Globus pallidus (tissue), 1 donor: Measurements from ENCODE around the gene RBMS2.

Experiments
- DNase-seq: peaks from one replicate; pipeline ENCODE4 v3.0.0-alpha.2; 2015; ENCODE audit warnings: low spot score

Gene RBMS2

GRCh38 chr12:56581418-56582145 is 60.0 kb downstream of the RBMS2 start:
- no peak for DNase-seq

GRCh38 chr12:56585098-56585497 is 63.5 kb downstream of the RBMS2 start:
- DNase-seq, result no peak

DNA sequence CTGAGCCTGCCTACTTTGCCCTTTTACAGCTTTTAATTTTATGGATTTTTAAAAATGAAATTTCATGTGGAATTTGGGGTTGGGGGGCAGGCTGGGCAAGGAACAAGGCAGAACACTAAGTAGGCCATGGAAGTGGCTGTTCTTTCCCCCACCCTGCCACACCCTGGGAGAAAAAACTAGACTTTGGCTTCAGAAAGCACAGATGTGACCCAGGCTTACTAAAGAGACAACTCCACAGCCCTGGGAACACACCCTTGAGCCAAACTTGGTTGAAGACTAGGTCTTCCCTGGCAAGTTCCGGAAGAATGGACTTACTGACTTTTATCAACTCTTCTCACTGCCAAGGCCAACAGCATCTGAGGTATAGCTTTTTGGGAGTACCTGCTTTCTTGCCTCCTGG is 68.2 kb downstream of the RBMS2 start:
- no peak for DNase-seq

GRCh38 chr12:56590237-56590830 is 68.7 kb downstream of the RBMS2 start:
- DNase-seq, result no peak

DNA sequence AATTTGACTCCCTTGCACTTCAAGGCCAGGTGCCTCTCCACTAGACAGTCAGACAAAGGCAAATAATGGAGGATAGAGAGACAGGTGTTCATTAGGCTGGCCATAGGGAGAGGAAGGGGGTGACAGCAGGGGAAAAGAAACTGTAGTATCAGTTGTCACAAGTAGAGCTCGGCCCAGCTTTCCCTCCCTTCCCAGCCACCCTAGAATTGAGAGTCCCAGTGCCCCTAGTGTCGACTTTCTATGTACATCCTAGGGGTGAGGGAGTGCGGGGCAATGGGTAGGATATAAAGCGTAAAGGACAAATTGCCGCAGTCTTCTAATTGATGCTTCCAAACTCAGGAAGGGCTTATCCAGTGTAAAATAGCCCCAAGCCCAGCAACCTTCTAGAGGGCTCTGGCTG is 69.5 kb downstream of the RBMS2 start:
- DNase-seq, result no peak

DNA sequence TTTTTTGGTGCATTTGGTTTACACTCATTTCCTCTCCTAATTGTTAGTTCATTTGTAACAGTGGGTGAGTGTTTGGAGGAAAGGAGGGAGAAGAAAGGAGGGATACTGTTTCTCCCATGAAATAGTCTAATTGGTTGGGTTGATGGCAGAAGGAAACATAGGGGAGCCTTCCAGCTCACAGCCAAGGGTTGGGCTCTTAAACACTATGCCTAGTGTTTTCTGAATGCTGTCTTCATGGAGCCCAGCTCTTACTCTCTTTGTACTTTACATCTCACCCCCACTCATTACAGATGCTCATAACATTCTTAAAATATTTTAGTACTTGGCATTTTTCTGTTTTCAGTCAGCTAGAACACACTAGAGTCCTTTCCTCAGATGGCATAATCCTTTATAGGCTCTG is 70.3 kb downstream of the RBMS2 start:
- DNase-seq, result no peak

- DNase-seq, result peak; percentile 41
Measured at GRCh38 chr12:56593909-56594621, 72.4 kb downstream of the RBMS2 start.

DNA sequence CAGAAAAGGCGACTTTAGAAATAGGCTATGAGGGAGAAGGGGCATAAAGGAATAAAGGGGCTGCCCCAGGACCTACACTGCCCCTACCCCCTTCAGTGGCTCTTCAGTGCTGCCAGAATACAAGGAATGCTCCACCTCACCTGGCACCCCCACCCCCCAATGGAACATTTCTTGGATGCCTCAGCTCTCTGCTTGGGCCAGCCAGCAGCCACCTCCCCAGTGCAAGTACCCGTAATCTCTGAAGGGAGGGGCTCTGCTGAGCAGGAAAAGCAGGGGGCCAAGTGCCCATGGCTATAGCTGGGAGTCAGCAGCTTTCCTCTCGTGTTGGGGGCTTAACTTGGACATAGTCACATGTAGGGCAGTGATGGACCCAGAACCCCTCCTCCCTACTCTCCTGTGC is 75.2 kb downstream of the RBMS2 start:
- DNase-seq, result no peak

DNA sequence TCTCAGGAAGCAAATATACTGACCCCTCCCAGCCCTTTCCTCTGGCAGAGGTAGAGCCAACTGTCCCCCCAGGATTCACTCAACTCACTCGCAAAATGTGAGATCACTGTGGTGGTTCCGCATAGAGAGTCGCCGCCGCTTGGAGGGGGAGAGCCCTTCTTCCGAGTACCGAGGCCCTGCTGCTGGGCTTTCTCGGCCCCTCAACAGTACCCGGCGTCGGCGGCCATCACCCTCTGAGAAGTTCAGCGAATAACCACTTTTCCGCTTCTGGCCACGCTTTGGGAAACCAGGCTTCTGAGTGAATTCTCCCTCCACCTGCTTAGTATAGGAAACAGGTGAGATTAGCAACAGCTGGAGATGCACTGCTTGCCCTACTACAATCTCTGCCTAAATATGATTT is 77.4 kb downstream of the RBMS2 start:
- no peak for DNase-seq

GRCh38 chr12:56599797-56600196 is 78.2 kb downstream of the RBMS2 start:
- no peak for DNase-seq

DNA sequence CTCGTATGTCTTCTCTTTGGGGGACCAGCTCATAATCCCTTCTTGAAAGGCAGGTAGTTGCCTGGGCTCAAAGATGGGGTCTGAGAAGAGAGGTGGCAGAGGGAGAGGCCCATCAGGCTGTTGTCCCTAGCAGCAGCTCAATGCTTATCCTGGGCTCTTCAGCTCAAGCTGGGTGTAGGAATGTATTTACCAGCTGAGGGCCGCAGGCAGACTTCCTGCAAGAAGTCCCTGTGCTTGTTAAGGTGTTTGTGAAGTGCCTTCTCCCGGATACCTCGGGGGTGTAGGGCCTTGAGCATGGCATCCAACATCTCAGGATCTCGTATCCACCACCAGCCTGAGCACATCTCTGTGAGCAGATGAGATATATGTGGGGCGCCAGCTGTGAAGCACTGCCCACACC is 79.1 kb downstream of the RBMS2 start:
- no peak for DNase-seq

GRCh38 chr12:56601503-56601902 is 79.9 kb downstream of the RBMS2 start:
- DNase-seq, result no peak

- no peak for DNase-seq
Measured at GRCh38 chr12:56602239-56602638, 80.6 kb downstream of the RBMS2 start.

GRCh38 chr12:56604355-56604754 is 82.7 kb downstream of the RBMS2 start:
- DNase-seq, result no peak

DNA sequence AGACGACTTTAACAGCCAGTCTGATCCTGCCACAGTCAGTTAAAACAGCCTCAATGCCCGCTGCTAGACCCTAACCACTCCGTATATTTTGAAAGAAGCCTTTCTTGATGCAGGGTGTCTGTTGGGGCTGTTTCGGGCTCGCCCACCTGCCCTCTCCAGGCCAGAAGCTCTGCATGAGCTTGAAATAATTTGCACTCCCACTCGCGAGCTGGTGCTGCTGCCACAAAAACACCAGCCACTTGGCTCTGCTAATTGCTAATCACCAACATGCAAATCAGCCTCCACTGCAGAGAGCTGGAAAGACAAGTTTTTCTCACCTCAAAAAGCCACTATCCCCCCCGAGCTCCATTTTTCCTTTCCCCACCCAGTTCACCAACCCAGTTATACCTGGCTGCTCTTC is 93.0 kb downstream of the RBMS2 start:
- no peak for DNase-seq

DNA sequence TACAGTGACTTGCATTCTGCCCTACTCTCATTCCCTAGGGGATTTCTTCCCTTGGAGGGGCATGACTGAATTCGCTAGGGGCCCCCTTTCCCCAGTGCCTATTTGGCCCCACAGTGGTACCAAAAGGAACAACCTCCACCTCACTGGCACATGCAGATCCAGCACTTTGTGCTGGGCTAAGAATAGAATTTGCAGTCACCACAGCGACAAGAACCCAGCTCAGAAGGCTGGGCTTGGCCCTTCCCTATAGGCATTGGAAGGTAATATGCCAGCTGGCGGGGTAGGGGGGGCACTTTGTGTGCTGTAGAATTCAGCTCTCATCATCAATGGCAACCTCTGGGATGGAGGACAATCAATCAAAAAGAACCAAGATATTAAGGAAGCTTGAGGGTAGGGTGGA is 94.6 kb downstream of the RBMS2 start:
- no peak for DNase-seq

DNA sequence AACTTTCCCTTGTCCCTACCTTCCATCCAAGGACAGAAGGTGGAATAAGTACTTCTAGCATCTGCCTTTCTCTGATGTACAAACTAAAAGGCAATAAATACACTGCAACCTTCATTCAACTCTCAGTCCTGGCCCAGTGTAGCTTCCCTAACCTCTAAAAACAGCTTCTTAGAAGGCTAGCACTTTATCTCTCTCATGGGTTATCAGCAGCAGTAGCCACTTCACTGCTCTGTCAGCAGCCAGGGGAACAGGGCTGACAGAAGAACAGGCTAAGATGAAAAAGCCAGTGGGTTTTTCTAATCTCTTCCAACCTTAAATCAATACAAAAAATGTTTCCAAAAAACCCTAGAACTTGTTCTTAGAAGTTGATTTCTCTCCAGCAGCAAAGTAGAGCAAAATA is 95.3 kb downstream of the RBMS2 start:
- no peak for DNase-seq

DNA sequence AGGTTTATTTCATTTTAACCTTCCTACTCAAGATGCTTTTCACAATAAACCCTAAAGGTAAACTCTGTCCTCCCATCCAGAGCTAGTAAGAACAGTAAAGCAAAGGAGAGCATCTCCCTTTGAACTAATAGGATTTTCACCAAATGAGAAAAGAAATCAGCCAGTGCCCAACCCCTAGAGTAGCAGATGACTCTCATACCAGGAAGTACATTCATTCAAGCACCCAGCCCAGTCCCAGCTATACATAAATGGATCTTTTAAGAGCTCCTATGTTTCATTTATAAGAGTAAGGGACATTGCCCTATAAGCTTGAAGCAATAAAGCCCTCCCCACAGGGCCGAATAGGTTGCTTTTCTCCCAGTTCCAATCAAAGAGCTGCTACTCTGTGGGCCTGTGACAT is 100.9 kb downstream of the RBMS2 start:
- DNase-seq, result no peak

DNA sequence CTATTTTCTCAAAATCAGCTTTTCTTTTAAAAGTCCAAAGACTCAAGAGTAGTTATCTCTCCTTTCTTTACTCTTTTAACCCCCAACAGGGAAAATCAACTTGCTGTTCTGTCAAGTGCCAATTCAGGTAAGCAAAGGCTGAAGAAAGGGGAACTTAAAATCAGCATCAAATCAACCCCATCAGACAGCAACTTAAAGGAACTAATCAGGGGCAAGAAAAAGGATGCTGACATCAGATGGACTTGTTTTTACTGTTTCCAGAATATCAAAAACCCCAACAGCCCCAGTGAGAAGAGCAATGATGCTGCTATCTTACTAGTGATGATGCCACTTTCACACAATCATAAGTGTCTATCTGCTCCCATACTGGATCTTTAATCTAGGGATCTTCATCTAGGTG is 105.1 kb downstream of the RBMS2 start:
- no peak for DNase-seq

- DNase-seq, result peak; percentile 64
Measured at GRCh38 chr12:56628671-56629458, 107.2 kb downstream of the RBMS2 start.

DNA sequence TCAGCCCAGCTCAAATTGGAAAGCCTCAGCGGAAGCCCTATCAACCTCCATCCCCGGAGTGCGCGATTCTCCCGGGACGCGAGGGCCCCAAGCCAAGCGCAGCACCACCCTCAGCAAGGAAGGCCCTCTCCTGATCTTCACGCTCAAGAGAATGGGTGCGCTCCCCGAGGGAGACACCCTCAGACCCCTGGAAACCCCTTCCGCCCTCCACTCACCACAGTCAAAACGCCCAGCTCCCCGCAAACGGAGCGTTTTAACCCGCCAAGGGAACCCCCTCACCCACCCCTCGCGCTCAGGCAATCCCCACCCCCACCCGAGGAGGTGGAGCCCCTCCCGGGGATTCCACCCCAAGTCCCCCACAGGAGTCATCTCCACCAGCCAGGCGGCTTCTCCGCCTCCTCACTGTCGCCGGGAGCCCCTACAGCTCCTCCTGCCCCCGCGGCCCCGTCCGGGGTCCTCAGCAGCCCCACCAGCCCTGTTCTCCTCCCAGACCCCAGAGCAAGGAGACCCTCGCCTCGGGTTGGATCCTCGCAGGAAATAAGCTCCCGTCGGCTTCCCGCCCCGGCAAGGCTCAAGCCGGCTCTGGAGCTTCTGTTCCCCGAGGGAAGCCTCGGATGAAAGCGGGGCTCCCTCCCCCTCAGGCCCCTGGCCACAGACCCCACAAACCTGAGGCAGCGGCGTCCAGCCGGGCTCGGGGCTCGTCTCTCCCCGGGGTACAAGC is 108.0 kb downstream of the RBMS2 start:
- DNase-seq, result peak; percentile 38

DNA sequence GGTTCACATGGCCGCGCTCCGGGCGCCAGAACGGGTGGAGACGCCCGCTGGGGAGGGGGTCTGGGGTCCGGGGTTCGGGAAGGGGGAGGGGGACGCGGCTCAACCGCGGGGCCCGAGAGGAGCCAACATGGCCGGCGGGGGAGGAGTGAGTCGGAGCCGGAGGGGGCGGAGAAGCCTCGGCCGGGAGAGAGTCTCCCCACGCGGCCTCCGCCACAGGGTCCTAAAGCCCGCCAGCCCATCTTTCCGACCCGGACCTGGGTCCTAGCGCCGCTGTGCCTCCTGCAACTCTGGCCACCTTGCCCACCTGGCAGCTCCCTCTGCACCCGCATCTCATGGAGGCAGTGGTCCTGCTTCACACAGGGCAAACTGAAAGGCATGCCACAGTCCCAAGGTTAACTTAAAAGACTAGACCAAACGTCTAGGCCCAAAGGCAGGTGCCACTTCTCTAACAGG is 108.6 kb downstream of the RBMS2 start, which contains the start of gene BAZ2A:
BAZ2A (minus strand) TSS at position 147 of the 453 bp plus-strand sequence. CDS start 12,796 bp downstream, outside the sequence.
- DNase-seq, result peak; percentile 89
